PC-3 (cell line): ENCODE data around the gene GPSM3. TPM values are rescaled to one million over a fixed set of nuclear protein-coding genes. Genes with fewer than 3 reads are reported as not detected.

ENCODE experiments used
- ATAC-seq: fragments of 200-7000 bp; cut with Tn5 transposase; 2 replicates; pipeline ENCODE4 v1.9.1; 2020; ENCODE audit warnings: mild to moderate bottlenecking, moderate library complexity
- BruUV-seq: library from RNA; stranded (reverse); fragments of 400-500 nt; replicated peaks from 2 replicates; lab custom pipeline; 2021; lab: Mats Ljungman, UMichigan
- CTCF ChIA-PET: fragments of 300-600 bp; sonication (Branson Sonifier 250); formaldehyde crosslinking; loops from one replicate; lab custom pipeline; 2022; ENCODE audit warnings: antibody characterized with exemption; lab: Charles Lee
- POLR2A ChIA-PET: fragments of 300-600 bp; sonication (Branson Sonifier 250); formaldehyde crosslinking; loops from one replicate; lab custom pipeline; 2022; ENCODE audit warnings: antibody characterized with exemption; ENCODE audit not compliant: unreplicated experiment; lab: Charles Lee
- DNase-seq: peaks from one replicate; pipeline ENCODE4 v3.0.0-alpha.2; 2015
- H2AFZ ChIP-seq: fragments of 300-600 bp; sonication (generic); 2 replicates; pipeline ENCODE4 v1.6.0; 2016; ENCODE audit warnings: antibody characterized with exemption, low read length
- H3F3A ChIP-seq: fragments of 300-600 bp; sonication (generic); one replicate; pipeline ENCODE4 v1.6.0; 2017; ENCODE audit warnings: antibody characterized with exemption, low read length, control low read depth, mild to moderate bottlenecking; ENCODE audit not compliant: unreplicated experiment
- H3K27ac ChIP-seq: fragments of 300-600 bp; sonication (generic); 2 replicates; pipeline ENCODE4 v1.5.1; 2016; ENCODE audit warnings: mild to moderate bottlenecking, low read length
- H3K27me3 ChIP-seq: fragments of 300-600 bp; sonication (generic); 2 replicates; pipeline ENCODE4 v1.6.1; 2016; ENCODE audit warnings: low read length, mixed read lengths
- H3K36me3 ChIP-seq: fragments of 300-600 bp; sonication (generic); 2 replicates; pipeline ENCODE4 v1.6.1; 2016; ENCODE audit warnings: low read depth, mixed run types, low read length, mixed read lengths
- H3K4me1 ChIP-seq: fragments of 300-600 bp; sonication (generic); 2 replicates; pipeline ENCODE4 v1.5.1; 2016; ENCODE audit warnings: low read length; ENCODE audit not compliant: insufficient read depth
- H3K4me2 ChIP-seq: fragments of 300-600 bp; sonication (generic); 2 replicates; pipeline ENCODE4 v1.6.0; 2016; ENCODE audit warnings: low read length
- H3K4me3 ChIP-seq: fragments of 300-600 bp; sonication (generic); 2 replicates; pipeline ENCODE4 v1.5.1; 2016; ENCODE audit warnings: mild to moderate bottlenecking, low read length, mixed read lengths
- H3K79me2 ChIP-seq: fragments of 300-600 bp; sonication (generic); 2 replicates; pipeline ENCODE4 v1.6.1; 2017; ENCODE audit warnings: low read length, mixed read lengths
- H3K9ac ChIP-seq: fragments of 300-600 bp; sonication (generic); 2 replicates; pipeline ENCODE4 v1.6.0; 2016; ENCODE audit warnings: mild to moderate bottlenecking, low read length
- H3K9me2 ChIP-seq: fragments of 300-600 bp; sonication (generic); replicated peaks from 2 replicates; pipeline ENCODE4 v1.6.1; 2016; ENCODE audit warnings: mixed run types, low read length, mixed read lengths
- H3K9me3 ChIP-seq: fragments of 300-600 bp; sonication (generic); 2 replicates; pipeline ENCODE4 v1.6.1; 2016; ENCODE audit warnings: low read length, mixed read lengths
- H4K20me1 ChIP-seq: fragments of 300-600 bp; sonication (generic); 2 replicates; pipeline ENCODE4 v1.6.1; 2016; ENCODE audit warnings: low read length, mixed read lengths
- EZH2 ChIP-seq: fragments of 300-600 bp; sonication (generic); IDR thresholded peaks from one replicate; pipeline ENCODE4 v1.6.1; 2017; ENCODE audit warnings: antibody characterized with exemption, mild to moderate bottlenecking, low read length; ENCODE audit not compliant: unreplicated experiment
- EZH2phosphoT487 ChIP-seq: fragments of 300-600 bp; sonication (generic); IDR thresholded peaks from 2 replicates; pipeline ENCODE4 v1.6.1; 2018; ENCODE audit warnings: mild to moderate bottlenecking, antibody characterized with exemption, low read length, borderline replicate concordance
- intact Hi-C: fragments of 100-400 bp; cut with micrococcal nuclease; formaldehyde crosslinking; loops from 2 replicates; pipeline ENCODE4 v1.9.0; 2023
- total RNA-seq: library from RNA; depleted of rRNA; stranded (reverse); fragments of >200 nt; gene quantifications from 2 replicates; pipeline ENCODE4 v1.2.3, GENCODE V29; 2014
- TF ChIP-seq, protein P1 (sequence below): fragments of 300-600 bp; sonication (generic); conservative IDR thresholded peaks from 2 replicates; pipeline ENCODE4 v1.5.1; 2017; ENCODE audit warnings: antibody characterized with exemption, low read depth, mild to moderate bottlenecking, low read length

Gene GPSM3
- total RNA-seq, 1 experiment from 2014 or later: 5.0 TPM

DNA sequence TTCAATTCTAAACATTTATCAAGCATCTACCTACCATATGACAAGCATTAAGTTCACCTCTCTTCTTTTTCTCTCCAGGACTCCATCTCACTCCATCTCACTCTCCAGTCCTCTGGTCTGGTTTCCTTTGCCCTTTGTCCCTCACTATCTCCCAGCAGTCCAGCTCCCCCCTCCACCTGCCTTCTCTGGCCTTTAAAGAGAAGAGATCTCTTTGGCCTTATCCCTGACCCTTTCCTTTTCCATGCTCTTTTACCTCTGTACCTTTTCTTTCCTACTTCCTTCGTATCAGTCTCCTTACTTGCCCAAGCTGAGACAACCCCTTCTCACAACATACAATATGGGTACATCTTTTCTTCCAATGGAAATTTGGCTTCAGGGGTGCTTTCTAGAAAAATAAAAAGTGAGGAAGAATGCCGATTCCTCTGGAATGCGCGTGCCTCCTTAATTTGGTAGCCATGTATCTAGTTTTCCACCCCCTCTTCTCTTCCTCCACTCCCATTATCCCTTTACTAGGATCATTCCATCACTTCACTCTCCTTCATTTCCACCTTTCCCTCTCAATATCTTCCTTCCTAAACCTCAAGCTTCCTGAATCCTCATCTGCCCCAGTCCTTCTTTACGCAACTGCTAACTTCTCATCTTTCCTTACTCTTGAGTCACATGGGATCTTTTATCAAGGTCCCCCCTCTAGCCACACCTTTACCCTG is 15.8 kb downstream of the GPSM3 start:
- Histone ChIP-seq H3K4me3 (peak overlapping the region; percentile 94), H3K9ac (peak overlapping the region; percentile 90), H3K27me3 (no peaks in the 10 kb centered on the region), H3K4me2 (peak overlapping the region; percentile 93), H3K79me2 (peaks cover 33% of the 10 kb centered on the region), H3K9me2 (no peaks in the 10 kb centered on the region), H3K9me3 (no peaks in the 10 kb centered on the region), H2AFZ (peak overlapping the region; percentile 95), H3K4me1 (peaks cover 33% of the 10 kb centered on the region), H4K20me1 (no peaks in the 10 kb centered on the region), H3F3A (no peaks in the 10 kb centered on the region), H3K27ac (peak overlapping the region; percentile 83), H3K36me3 (peaks cover 5% of the 10 kb centered on the region)
- ChIA-PET POLR2A (interaction anchor here (0.6 kb wide), 1 partner anchor 14 kb away, joined by 3 read pairs; the partner anchor contains the start of gene PBX2), CTCF (interaction anchor here (0.5 kb wide), 1 partner anchor 62 kb away, joined by 9 read pairs; no protein-coding TSS in a partner anchor)
- BruUV-seq: TSS peak; percentile 17
- TF ChIP-seq, protein P1, sequence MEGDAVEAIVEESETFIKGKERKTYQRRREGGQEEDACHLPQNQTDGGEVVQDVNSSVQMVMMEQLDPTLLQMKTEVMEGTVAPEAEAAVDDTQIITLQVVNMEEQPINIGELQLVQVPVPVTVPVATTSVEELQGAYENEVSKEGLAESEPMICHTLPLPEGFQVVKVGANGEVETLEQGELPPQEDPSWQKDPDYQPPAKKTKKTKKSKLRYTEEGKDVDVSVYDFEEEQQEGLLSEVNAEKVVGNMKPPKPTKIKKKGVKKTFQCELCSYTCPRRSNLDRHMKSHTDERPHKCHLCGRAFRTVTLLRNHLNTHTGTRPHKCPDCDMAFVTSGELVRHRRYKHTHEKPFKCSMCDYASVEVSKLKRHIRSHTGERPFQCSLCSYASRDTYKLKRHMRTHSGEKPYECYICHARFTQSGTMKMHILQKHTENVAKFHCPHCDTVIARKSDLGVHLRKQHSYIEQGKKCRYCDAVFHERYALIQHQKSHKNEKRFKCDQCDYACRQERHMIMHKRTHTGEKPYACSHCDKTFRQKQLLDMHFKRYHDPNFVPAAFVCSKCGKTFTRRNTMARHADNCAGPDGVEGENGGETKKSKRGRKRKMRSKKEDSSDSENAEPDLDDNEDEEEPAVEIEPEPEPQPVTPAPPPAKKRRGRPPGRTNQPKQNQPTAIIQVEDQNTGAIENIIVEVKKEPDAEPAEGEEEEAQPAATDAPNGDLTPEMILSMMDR: no peak
- no peak for TF ChIP-seq EZH2
- TF ChIP-seq EZH2phosphoT487: no peak
- DNase-seq (peak; percentile 62), ATAC-seq (no peak)
- intact Hi-C loops: loop anchor here (1.0 to 5.0 kb wide), 2 partner anchors 22 to 219 kb away; partner anchors contain the start of genes NELFE, PPT2 and SKIC2

DNA sequence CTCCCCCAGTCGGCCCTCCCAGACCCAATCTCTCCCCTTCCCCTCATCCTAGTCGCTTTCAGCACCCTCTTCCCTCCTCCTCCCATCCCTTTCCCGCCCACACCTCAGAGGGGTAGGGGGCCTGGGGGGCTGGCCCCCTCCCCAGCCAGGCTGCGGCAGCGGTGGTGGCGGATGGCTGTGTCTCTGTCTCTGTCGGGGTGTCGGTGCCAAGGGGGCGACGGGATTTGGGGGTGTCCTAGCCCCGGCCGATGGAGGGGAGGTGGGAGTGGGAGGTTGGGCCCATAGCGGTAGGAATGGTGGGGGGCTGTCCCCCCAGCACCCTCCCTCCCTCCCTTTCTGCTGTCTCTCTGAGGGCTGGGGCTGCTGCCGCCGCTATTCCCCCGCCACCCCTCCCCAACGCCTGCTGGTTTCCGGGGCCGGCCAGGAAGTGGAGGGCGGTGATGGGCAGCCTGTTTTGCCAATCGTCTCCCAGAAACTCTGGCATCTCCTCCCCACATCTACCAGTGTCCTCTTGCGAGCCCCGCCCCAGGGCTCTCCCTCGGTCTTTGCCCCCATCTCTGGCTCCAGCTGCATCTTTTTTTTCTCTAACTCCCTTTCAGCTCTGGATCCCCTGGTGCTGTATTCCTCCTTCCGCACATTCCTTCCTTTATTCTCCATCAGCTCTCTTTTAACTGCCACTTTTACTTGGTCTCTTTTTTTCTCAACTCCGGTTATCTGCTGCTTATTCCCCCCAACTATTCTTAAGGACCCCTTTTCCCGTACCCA is 16.6 kb downstream of the GPSM3 start, which contains the start of gene AGPAT1:
AGPAT1 (minus strand) TSS at position 374 of the 765 bp plus-strand sequence. CDS start 4,588 bp downstream, outside the sequence.
- Histone ChIP-seq H2AFZ (peak within 1 kb of the TSS; percentile 95), H3K4me3 (peak within 1 kb of the TSS; percentile 94), H4K20me1 (no peaks in the 10 kb centered on the region), H3K4me2 (peak within 1 kb of the TSS; percentile 93), H3F3A (no peaks in the 10 kb centered on the region), H3K9me2 (no peaks in the 10 kb centered on the region), H3K9ac (peak within 1 kb of the TSS; percentile 90), H3K27me3 (no peaks in the 10 kb centered on the region), H3K4me1 (peaks cover 33% of the 10 kb centered on the region), H3K36me3 (peaks cover 3% of the 10 kb centered on the region), H3K79me2 (peaks cover 33% of the 10 kb centered on the region), H3K27ac (peak within 1 kb of the TSS; percentile 83), H3K9me3 (no peaks in the 10 kb centered on the region)
- TF ChIP-seq, protein P1: no peak
- TF ChIP-seq EZH2phosphoT487: no peak
- TF ChIP-seq EZH2: no peak
- ATAC-seq: peak; percentile 60
- POLR2A ChIA-PET: interaction anchor here (0.5 to 0.6 kb wide), 2 partner anchors 14 to 37 kb away, joined by 3 to 5 read pairs; partner anchors contain the start of gene PBX2
- DNase-seq: peak; percentile 94
- no TSS peak for BruUV-seq
- CTCF ChIA-PET: no interaction called here
- intact Hi-C loops: loop anchor here (1.0 to 5.0 kb wide), 2 partner anchors 22 to 219 kb away; partner anchors contain the start of genes NELFE, PPT2 and SKIC2
